Measurements from ENCODE around the gene CELF2. TPM values are rescaled to one million over a fixed set of nuclear protein-coding genes. Genes with fewer than 3 reads are reported as not detected.
A peak's percentile ranks its signal among the peaks of the same experiment; 100 is the strongest.

The CELF2 gene
- total RNA-seq, 1 donor from 2014 or later = 110 TPM

- no peak for ATAC-seq
- H3K4me1 ChIP-seq = peaks cover 47% of the 10 kb centered on the region
- intact Hi-C loops (cut with DNase I) = no loop called here
- no peak for TF ChIP-seq CTCF (IDR thresholded peaks at IDR 0.05)
- H3K36me3 ChIP-seq = no peaks in the 10 kb centered on the region
- H3K4me3 ChIP-seq = no peak overlapping the region
- no peaks in the 10 kb centered on the region for H3K27me3 ChIP-seq
- no peak overlapping the region for H3K27ac ChIP-seq
- no peak for DNase-seq
- no peaks in the 10 kb centered on the region for H3K9me3 ChIP-seq
Observed at GRCh38 chr10:11161096-11161495, 143.4 kb downstream of the CELF2 start.

GRCh38 chr10:11161910-11162309 lies 144.2 kb downstream of the CELF2 start:
- Histone ChIP-seq H3K27ac (peak overlapping the region; percentile 58), H3K9me3 (no peaks in the 10 kb centered on the region), H3K4me3 (no peak overlapping the region), H3K36me3 (no peaks in the 10 kb centered on the region), H3K27me3 (no peaks in the 10 kb centered on the region), H3K4me1 (peaks cover 47% of the 10 kb centered on the region)
- no peak for TF ChIP-seq CTCF (IDR thresholded peaks at IDR 0.05)
- ATAC-seq (no peak), DNase-seq (no peak)
- intact Hi-C loops (cut with DNase I) = no loop called here

GRCh38 chr10:11162828-11163599 lies 145.3 kb downstream of the CELF2 start:
- Histone ChIP-seq H3K27me3 (no peaks in the 10 kb centered on the region), H3K27ac (peak overlapping the region; percentile 87), H3K4me1 (peaks cover 47% of the 10 kb centered on the region), H3K9me3 (no peaks in the 10 kb centered on the region), H3K4me3 (peak overlapping the region; percentile 58), H3K36me3 (peaks cover 8% of the 10 kb centered on the region)
- DNase-seq (peak; percentile 80), ATAC-seq (peak; percentile 84)
- intact Hi-C loops (cut with DNase I) = no loop called here
- no peak for TF ChIP-seq CTCF (IDR thresholded peaks at IDR 0.05)

GRCh38 chr10:11163780-11164550 lies 146.3 kb downstream of the CELF2 start:
- H3K9me3 ChIP-seq = no peaks in the 10 kb centered on the region
- peak overlapping the region; percentile 58 for H3K4me3 ChIP-seq
- DNase-seq = no peak
- H3K4me1 ChIP-seq = peaks cover 47% of the 10 kb centered on the region
- peak overlapping the region; percentile 87 for H3K27ac ChIP-seq
- no peaks in the 10 kb centered on the region for H3K27me3 ChIP-seq
- H3K36me3 ChIP-seq = peaks cover 8% of the 10 kb centered on the region
- TF ChIP-seq CTCF (IDR thresholded peaks at IDR 0.05) = no peak
- intact Hi-C loops (cut with DNase I) = no loop called here
- no peak for ATAC-seq

GRCh38 chr10:11164551-11164802 lies 146.8 kb downstream of the CELF2 start:
- Histone ChIP-seq H3K27me3 (no peaks in the 10 kb centered on the region), H3K4me3 (peak overlapping the region; percentile 58), H3K27ac (peak overlapping the region; percentile 87), H3K4me1 (peaks cover 47% of the 10 kb centered on the region), H3K9me3 (no peaks in the 10 kb centered on the region), H3K36me3 (peaks cover 8% of the 10 kb centered on the region)
- intact Hi-C loops (cut with DNase I) = no loop called here
- ATAC-seq = no peak
- TF ChIP-seq CTCF (IDR thresholded peaks at IDR 0.05) = no peak
- DNase-seq = no peak
